Adrenal gland (tissue), 12 donors: Measurements from ENCODE around the gene RAB29. TPM values are rescaled to one million over a fixed set of nuclear protein-coding genes. Genes with fewer than 3 reads are reported as not detected.

Source experiments
- DNase-seq, 7 donors: peaks; one replicate each; pipeline ENCODE4 v3.0.0-alpha.2; 2019 to 2020
- H3K27ac ChIP-seq, 5 donors: fragments of 200-600 bp; sonication (generic) in 4 of 5; 1 replicate in 3 of 5; 2 replicates in 2 of 5; pipeline versions ENCODE4 v1.5.1 to v1.8.0; 2016 to 2020; ENCODE audit warnings: mild to moderate bottlenecking in 1 of 5
- H3K27me3 ChIP-seq: fragments of 200-600 bp; 2 replicates; pipeline ENCODE4 v1.8.0; 2021
- H3K36me3 ChIP-seq, 2 donors: fragments of 200-600 bp; replicated peaks in 1 of 2; 1 replicate in 1 of 2; 2 replicates in 1 of 2; pipeline versions ENCODE4 v1.5.1 to v1.8.0; 2018 to 2022
- H3K4me1 ChIP-seq, 2 donors: fragments of 200-600 bp; replicated peaks in 1 of 2; 1 replicate in 1 of 2; 2 replicates in 1 of 2; pipeline versions ENCODE4 v1.5.1 to v1.8.0; 2018 to 2021
- H3K4me3 ChIP-seq, 4 donors: fragments of 200-600 bp; sonication (generic) in 3 of 4; one replicate each; pipeline ENCODE4 v1.5.1; 2016 to 2018
- H3K9me3 ChIP-seq, 3 donors: fragments of 200-600 bp; sonication (generic) in 1 of 3; replicated peaks in 1 of 3; 1 replicate in 2 of 3; 2 replicates in 1 of 3; pipeline versions ENCODE4 v1.5.1 to v1.8.0; 2016 to 2021
- CTCF ChIP-seq, 6 experiments: fragments of 450-650 bp in 4 of 6; fragments of 200-600 bp in 2 of 6; sonication (generic) in 1 of 6; IDR thresholded peaks; 1 replicate in 5 of 6; 2 replicates in 1 of 6; pipeline versions ENCODE4 v1.5.1 to v1.8.0; 2016 to 2021; ENCODE audit warnings: antibody characterized with exemption in 6 of 6, mild to moderate bottlenecking in 2 of 6, moderate library complexity in 1 of 6
- POLR2A ChIP-seq, 2 donors: fragments of 450-650 bp; IDR thresholded peaks; one replicate each; pipeline ENCODE4 v1.6.1; 2017; ENCODE audit warnings: antibody characterized with exemption in 2 of 2, mild to moderate bottlenecking in 2 of 2, moderate library complexity in 1 of 2
- WGBS, 4 donors: extraction: QIAGEN DNeasy Blood & Tissue Kit in 2 of 4; methylation state at CpG; one replicate each; pipeline versions ENCODE4 v1.1.5 to v1.1.7; 2013 to 2017; 5-methylcytosine and 5-hydroxymethylcytosine counted together
- intact Hi-C, 2 donors: fragments of 100-400 bp; cut with DNase I; formaldehyde crosslinking; loops; one replicate each; pipeline versions ENCODE4 v1.14.1 to v1.15.0; 2022 to 2023
- polyA plus RNA-seq, 3 donors: library from polyadenylated mRNA; stranded (reverse); fragments of 200-250 nt in 2 of 3; fragments of 350-450 nt in 1 of 3; fragmentation: Illumina TruSeq in 1 of 3; extraction: RNeasy Lipid Tissue Mini Kit (QIAGEN cat#74804) in 1 of 3; gene quantifications; one replicate each; pipeline ENCODE4 v1.2.3, GENCODE V29; 2013 to 2014
- total RNA-seq, 9 donors: library from RNA; depleted of rRNA in 4 of 9; stranded (reverse); fragments of >200 nt in 4 of 9; fragments of 120-200 nt in 1 of 9; fragmentation: NEBNext Ultra II Directional in 1 of 9; extraction: Animal tissue kit (Norgen Biotek cat#: 25700) in 1 of 9; gene quantifications; one replicate each; pipeline versions ENCODE4 v1.1.0 to v1.2.4, GENCODE V29; 2013 to 2023
- donor health status: healthy with polysubstance abuse.
- donor health status: Bipolar disorder and iron deficiency.
- donor health status: DM: yes; HTN: yes; CAD: no.
- donor health status: DM: no; HTN: no; CAD: no.
- donor health status: DM: no; HTN: no; CAD: no.
- donor health status: DM: yes; HTN: yes; CAD: no.

The RAB29 gene
- total and polyA plus RNA-seq, 12 donors, result 4.2 to 52.2 (median 24.7) TPM

- no peak overlapping the region for H3K4me3 ChIP-seq
- TF ChIP-seq CTCF (IDR thresholded peaks at IDR 0.05) (no peak), POLR2A (IDR thresholded peaks at IDR 0.05) (no peak)
- no peak for DNase-seq
- H3K27me3 ChIP-seq, result no peaks in the 10 kb centered on the region
- H3K9me3 ChIP-seq, result no peaks in the 10 kb centered on the region
- intact Hi-C loops, result no loop called here
- H3K27ac ChIP-seq, result no peak overlapping the region
- 78 to 96% (median 83%) methylated on average over 1 of the region's 1 CpG for WGBS, 4 donors
- peaks cover 0 to 11% of the 10 kb centered on the region in 2 donors for H3K36me3 ChIP-seq
- H3K4me1 ChIP-seq, result peaks cover 0 to 33% of the 10 kb centered on the region in 2 donors
These were observed 40.1 kb downstream of the RAB29 start for GRCh38 chr1:205735218-205735617.

GRCh38 chr1:205733438-205734175 lies 41.7 kb downstream of the RAB29 start:
- peak overlapping the region in 1 of 5 donors; percentile 22 for H3K27ac ChIP-seq
- TF ChIP-seq POLR2A (IDR thresholded peaks at IDR 0.05), result no peak
- no peak for TF ChIP-seq CTCF (IDR thresholded peaks at IDR 0.05)
- intact Hi-C loops, result no loop called here

GRCh38 chr1:205729945-205730610 lies 45.2 kb downstream of the RAB29 start:
- intact Hi-C loops, result no loop called here
- peak overlapping the region in 1 of 5 donors; percentile 29 for H3K27ac ChIP-seq
- H3K4me1 ChIP-seq, result peaks cover 0 to 36% of the 10 kb centered on the region in 2 donors
- peaks cover 0 to 31% of the 10 kb centered on the region in 2 donors for H3K36me3 ChIP-seq
- WGBS, 4 donors, result 70 to 75% (median 73%) methylated on average over 9 of the region's 9 CpGs
- H3K9me3 ChIP-seq, result no peaks in the 10 kb centered on the region
- H3K4me3 ChIP-seq, result no peak overlapping the region
- H3K27me3 ChIP-seq, result no peaks in the 10 kb centered on the region
- TF ChIP-seq POLR2A (IDR thresholded peaks at IDR 0.05), result no peak
- DNase-seq, result peak; percentile 42 to 81 (median 70)

More at GRCh38 chr1:205733438-205734175, 41.7 kb downstream of the RAB29 start:
- Histone ChIP-seq H3K4me3 (no peak overlapping the region), H3K27me3 (no peaks in the 10 kb centered on the region), H3K36me3 (peaks cover 0 to 16% of the 10 kb centered on the region in 2 donors), H3K9me3 (no peaks in the 10 kb centered on the region), H3K4me1 (peaks cover 0 to 36% of the 10 kb centered on the region in 2 donors)
- WGBS, 4 donors, result 85 to 95% (median 92%) methylated on average over 2 of the region's 2 CpGs
- DNase-seq, result no peak

DNA sequence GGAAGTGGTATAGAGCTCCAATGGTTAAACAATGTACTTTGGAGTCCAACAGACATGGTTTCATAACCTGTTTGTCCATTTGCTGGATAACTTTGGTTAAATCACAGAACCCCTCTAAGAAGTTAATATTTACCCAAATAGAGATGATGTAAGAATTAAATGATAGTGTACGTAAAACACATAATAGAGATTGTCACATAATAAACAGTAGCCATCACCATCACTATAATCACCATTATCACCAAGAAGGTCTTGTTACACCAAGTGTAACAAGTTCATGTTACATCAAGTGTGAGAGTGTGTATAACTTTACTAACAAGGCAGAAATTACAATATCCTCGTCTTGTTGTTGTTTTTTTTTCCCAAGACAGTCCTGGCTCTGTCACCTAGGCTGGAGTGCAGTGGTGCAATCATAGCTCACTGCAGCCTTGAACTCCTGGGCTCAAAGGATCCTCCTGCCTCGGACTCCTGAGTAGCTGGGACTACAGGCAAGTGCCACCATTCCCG lies 48.6 kb downstream of the RAB29 start:
- WGBS, 4 donors, result 66 to 87% (median 78%) methylated on average over 4 of the region's 4 CpGs
- Histone ChIP-seq H3K27me3 (no peaks in the 10 kb centered on the region), H3K4me3 (no peak overlapping the region), H3K36me3 (peaks cover 0 to 43% of the 10 kb centered on the region in 2 donors), H3K9me3 (no peaks in the 10 kb centered on the region), H3K27ac (no peak overlapping the region), H3K4me1 (peaks cover 0 to 15% of the 10 kb centered on the region in 2 donors)
- intact Hi-C loops, result no loop called here
- TF ChIP-seq CTCF (IDR thresholded peaks at IDR 0.05), result no peak
- no peak for TF ChIP-seq POLR2A (IDR thresholded peaks at IDR 0.05)
- DNase-seq, result no peak
